GM20000 (cell line): Measurements from ENCODE around the gene KAT7.

Experiments
- DNase-seq: peaks from one replicate; pipeline ENCODE4 v3.0.0; 2012; ENCODE audit warnings: low spot score
- TF ChIP-seq, protein P1 (sequence below): IDR thresholded peaks from 2 replicates; pipeline ENCODE4 v1.5.1; 2012; ENCODE audit warnings: mild to moderate bottlenecking, control low read depth; ENCODE audit errors: extremely low read depth, missing control alignments

Gene KAT7

DNA sequence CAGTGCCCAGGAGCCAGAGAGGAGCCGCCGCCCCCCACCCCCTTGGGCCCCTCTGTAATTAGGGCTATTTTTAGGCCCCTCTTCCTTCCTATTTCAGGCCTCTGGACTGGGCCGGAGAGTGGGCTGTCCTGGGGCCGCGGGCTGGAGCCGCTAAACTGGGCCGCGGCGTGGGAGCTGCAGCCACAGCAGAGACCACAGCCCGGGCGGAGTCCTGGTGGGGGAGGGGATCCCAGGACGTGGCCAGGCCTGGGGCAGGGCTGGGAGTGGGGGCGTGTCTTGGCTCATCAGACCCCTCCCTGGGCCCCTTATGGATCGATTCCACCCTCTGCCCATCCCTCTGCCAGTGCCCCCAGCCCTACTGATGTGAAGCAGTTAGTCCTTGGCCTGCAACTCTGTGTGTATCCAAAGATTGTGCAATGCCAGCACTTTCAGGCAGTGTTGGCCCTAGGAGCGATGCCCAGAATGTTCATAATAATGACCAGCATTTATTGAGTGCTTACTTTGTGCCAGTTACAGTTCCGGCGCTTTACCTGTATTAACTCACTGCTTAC lies 74.4 kb downstream of the KAT7 start:
- TF ChIP-seq, protein P1, sequence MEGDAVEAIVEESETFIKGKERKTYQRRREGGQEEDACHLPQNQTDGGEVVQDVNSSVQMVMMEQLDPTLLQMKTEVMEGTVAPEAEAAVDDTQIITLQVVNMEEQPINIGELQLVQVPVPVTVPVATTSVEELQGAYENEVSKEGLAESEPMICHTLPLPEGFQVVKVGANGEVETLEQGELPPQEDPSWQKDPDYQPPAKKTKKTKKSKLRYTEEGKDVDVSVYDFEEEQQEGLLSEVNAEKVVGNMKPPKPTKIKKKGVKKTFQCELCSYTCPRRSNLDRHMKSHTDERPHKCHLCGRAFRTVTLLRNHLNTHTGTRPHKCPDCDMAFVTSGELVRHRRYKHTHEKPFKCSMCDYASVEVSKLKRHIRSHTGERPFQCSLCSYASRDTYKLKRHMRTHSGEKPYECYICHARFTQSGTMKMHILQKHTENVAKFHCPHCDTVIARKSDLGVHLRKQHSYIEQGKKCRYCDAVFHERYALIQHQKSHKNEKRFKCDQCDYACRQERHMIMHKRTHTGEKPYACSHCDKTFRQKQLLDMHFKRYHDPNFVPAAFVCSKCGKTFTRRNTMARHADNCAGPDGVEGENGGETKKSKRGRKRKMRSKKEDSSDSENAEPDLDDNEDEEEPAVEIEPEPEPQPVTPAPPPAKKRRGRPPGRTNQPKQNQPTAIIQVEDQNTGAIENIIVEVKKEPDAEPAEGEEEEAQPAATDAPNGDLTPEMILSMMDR, result no peak
- DNase-seq, result no peak

DNA sequence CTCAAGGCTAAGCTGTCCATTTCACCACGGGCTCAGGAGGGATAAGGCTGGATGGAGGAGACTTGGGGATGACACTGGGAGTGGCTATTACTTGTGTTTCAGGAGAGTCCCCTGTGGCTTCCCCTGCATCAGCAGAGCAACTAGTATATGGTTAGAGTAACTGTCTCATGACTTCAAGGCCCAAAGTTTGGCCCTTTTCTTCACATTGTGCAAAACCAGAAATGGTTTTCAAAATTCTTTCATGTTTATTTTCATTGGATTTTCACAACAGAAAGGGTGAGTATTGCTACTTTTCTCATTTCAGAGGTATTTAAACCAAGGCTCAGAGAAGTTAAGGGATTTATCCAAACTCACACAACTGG lies 77.5 kb downstream of the KAT7 start:
- TF ChIP-seq, protein P1, result no peak
- no peak for DNase-seq

DNA sequence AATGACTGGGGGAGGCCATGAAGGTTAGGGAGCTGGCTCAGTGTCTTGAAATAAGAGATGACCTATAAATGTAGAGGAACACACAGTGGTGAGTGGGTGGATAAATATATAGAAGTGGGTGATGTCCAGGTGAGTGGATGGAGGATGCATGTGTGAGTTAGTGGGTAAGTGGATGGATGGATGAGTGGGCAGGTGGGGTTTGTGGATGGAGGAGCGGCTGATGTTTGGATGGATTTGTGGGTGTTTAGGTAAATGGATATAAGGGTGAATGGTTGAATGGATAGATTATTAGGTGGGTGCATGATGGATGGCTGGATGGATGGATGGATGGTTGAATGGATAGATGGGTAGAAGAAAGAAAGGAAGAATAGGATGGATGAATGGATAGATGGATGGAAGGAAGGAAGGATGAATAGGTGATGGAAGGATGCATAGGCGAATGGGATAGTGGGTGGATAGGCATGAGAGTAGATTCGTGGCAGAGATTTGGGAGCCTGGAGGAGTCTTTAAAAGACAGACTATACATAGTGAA lies 78.5 kb downstream of the KAT7 start:
- TF ChIP-seq, protein P1, result no peak

DNA sequence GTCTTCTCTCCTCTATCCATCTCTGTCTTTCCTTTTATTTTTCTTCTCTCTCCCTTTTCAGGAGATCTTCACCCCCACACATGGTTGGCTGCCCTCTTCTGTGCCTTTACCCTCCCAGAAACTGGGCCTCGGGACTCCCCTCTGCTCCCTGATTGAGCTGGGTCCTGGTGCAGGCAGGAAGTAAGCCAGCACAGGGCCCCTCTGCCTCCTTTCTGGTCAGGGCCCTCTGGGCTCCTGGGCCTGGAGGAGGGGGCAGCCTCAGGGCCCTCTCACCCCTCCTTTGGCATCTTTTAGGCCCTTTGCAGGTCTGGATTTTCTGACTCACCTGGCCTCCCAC lies 80.5 kb downstream of the KAT7 start:
- TF ChIP-seq, protein P1, result no peak
- DNase-seq, result no peak

More for the DNA sequence above, 78.5 kb downstream of the KAT7 start:
- no peak for DNase-seq

DNA sequence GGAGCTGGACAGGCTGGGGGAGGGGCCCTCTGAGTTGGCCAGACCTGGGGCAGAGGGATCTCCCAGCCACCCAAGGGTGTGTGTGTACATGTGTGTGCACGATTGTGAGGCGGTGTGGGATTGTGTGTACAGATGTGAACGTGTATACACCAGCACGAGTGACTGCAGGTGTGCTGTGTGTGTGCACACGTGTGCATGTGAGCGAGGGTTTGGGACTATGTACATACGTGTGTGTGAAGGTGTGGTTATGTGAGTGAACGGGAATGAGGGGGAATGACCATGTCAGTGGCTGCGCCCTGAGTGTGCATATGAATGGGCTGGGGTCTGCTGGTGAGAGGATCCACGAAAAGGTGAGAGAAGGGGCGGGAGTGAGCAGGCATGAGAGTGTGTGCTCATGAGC lies 81.8 kb downstream of the KAT7 start:
- no peak for DNase-seq
- TF ChIP-seq, protein P1, result no peak

DNA sequence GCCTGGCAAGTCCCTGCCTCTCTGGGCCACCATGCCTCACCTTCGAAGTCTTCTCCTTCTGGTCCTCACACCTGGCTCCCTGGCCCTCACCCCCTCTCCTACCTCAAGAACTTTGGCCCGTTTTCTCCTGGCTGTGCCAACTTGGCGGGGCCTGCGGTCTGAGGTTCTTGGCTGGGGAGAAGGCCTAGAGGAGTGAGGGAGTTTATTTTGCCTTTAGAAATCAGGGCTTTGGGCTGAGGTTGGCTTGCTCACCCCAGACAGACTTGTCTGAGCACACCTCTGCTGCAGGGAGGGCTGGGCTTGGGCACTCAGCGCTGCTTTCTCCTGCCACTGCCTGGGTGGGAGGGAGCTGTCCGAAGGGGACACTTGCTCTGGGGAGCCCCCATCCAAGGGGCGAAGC lies 82.7 kb downstream of the KAT7 start:
- TF ChIP-seq, protein P1, result no peak

DNA sequence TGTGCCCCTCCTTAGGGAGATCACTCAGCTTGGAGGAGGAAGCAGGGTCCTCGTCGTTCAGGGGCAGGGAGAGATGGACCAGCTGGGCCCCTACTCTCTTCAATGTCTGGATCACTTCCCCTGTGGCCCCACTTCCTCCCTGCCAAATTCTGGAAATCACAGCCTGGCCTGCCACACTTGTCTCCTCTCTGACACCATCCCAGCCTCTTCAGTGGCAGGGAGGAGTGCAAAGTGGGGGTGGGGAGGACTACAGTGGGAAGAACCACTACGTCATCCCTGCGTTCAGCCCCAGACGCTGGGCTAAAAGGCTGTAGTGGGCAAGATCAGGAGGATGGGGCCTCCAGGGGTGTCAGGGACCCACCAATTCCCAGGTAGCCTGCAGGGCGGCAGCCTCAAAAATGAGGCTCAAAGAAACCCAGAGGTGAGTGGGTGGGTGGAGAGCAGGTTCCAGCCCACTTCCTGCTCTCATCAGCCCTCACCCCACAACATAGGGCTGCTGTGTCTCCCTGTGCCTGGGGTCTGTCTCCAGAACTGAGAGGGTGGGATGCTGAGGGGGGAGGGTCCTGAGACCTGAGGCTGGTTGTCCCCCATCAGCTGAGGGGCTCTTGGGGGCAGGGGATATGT lies 84.4 kb downstream of the KAT7 start:
- no peak for DNase-seq
- TF ChIP-seq, protein P1, result no peak

More for the DNA sequence above, 82.7 kb downstream of the KAT7 start:
- no peak for DNase-seq
